ENCODE results near the gene MBD5.

GRCh38 chr2:148124271-148124670 is 103.4 kb downstream of the MBD5 start:
- TF ChIP-seq POLR2A (IDR thresholded peaks at IDR 0.05) (no peak), CTCF (IDR thresholded peaks at IDR 0.05) (no peak)

Data from Peyer's patch (tissue), 4 donors.